H1 (cell line): ENCODE data around the gene UMODL1.

Experiments used
- BACH1 ChIP-seq: IDR thresholded peaks from 2 replicates; pipeline ENCODE4 v1.6.1; 2012; ENCODE audit warnings: low read length, improper control_type of control experiment
- BCL11A ChIP-seq, 2 experiments: IDR thresholded peaks; one replicate each; pipeline ENCODE4 v1.6.1; 2011; ENCODE audit warnings: low read depth in 2 of 2, low read length in 2 of 2, mild to moderate bottlenecking in 2 of 2
- CHD2 ChIP-seq: IDR thresholded peaks from 2 replicates; pipeline ENCODE4 v1.6.1; 2012; ENCODE audit warnings: low read length, improper control_type of control experiment
- EP300 ChIP-seq, 2 experiments: IDR thresholded peaks; 1 replicate in 1 of 2; 2 replicates in 1 of 2; pipeline ENCODE4 v1.6.1; 2011 to 2012; ENCODE audit warnings: low read depth in 2 of 2, low read length in 2 of 2, mild to moderate bottlenecking in 2 of 2, borderline replicate concordance in 1 of 2, inconsistent platforms in 1 of 2, moderate library complexity in 1 of 2
- KDM1A ChIP-seq: fragments of 200-600, 300-600 bp; sonication (generic); IDR thresholded peaks from 2 replicates; pipeline ENCODE4 v1.7.1; 2016; ENCODE audit warnings: mild to moderate bottlenecking, low read length, borderline replicate concordance
- MAX ChIP-seq: IDR thresholded peaks from 2 replicates; pipeline ENCODE4 v1.6.1; 2012; ENCODE audit warnings: inconsistent platforms
- POLR2A ChIP-seq, 2 experiments: IDR thresholded peaks; 1 replicate in 1 of 2; 2 replicates in 1 of 2; pipeline ENCODE4 v1.6.1; 2011; ENCODE audit warnings: low read depth in 2 of 2, low read length in 2 of 2, mild to moderate bottlenecking in 2 of 2; ENCODE audit errors: control extremely low read depth in 1 of 2
- POLR2AphosphoS5 ChIP-seq: IDR thresholded peaks from 2 replicates; pipeline ENCODE4 v1.6.1; 2011; ENCODE audit warnings: low read depth, low read length
- SRF ChIP-seq: IDR thresholded peaks from 2 replicates; pipeline ENCODE4 v1.6.1; 2011; ENCODE audit warnings: mild to moderate bottlenecking, low read depth, low read length, moderate library complexity
- TAF7 ChIP-seq: optimal IDR thresholded peaks from 2 replicates; pipeline ENCODE3; 2011; ENCODE audit warnings: low read depth, mild to moderate bottlenecking, inconsistent platforms, low read length, moderate library complexity, borderline replicate concordance
- TEAD4 ChIP-seq: IDR thresholded peaks from 2 replicates; pipeline ENCODE4 v1.6.1; 2012; ENCODE audit warnings: low read depth, low read length, inconsistent platforms, mixed read lengths
- TF ChIP-seq, protein P1 (sequence below), 3 experiments: IDR thresholded peaks; 1 replicate in 2 of 3; 2 replicates in 1 of 3; pipeline versions ENCODE4 v1.5.1 to v1.6.1; 2011; ENCODE audit warnings: low read length in 3 of 3, mild to moderate bottlenecking in 3 of 3, inconsistent platforms in 2 of 3, low read depth in 1 of 3, moderate library complexity in 1 of 3; ENCODE audit not compliant: insufficient read depth in 1 of 3; ENCODE audit errors: control extremely low read depth in 1 of 3

GRCh38 chr21:42186591-42186990 lies 115.5 kb downstream of the UMODL1 start:
- TF ChIP-seq CHD2: no peak
- no peak for TF ChIP-seq POLR2A (IDR thresholded peaks at IDR 0.05; ENCODE audit: control extremely low read depth in 1 of 2, low read depth in 2 of 2, low read length in 2 of 2)
- TF ChIP-seq, protein P1, sequence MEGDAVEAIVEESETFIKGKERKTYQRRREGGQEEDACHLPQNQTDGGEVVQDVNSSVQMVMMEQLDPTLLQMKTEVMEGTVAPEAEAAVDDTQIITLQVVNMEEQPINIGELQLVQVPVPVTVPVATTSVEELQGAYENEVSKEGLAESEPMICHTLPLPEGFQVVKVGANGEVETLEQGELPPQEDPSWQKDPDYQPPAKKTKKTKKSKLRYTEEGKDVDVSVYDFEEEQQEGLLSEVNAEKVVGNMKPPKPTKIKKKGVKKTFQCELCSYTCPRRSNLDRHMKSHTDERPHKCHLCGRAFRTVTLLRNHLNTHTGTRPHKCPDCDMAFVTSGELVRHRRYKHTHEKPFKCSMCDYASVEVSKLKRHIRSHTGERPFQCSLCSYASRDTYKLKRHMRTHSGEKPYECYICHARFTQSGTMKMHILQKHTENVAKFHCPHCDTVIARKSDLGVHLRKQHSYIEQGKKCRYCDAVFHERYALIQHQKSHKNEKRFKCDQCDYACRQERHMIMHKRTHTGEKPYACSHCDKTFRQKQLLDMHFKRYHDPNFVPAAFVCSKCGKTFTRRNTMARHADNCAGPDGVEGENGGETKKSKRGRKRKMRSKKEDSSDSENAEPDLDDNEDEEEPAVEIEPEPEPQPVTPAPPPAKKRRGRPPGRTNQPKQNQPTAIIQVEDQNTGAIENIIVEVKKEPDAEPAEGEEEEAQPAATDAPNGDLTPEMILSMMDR (IDR thresholded peaks at IDR 0.05; ENCODE audit: control extremely low read depth in 1 of 3, insufficient read depth in 1 of 3, low read depth in 1 of 3, low read length in 3 of 3): no peak
- TF ChIP-seq EP300 (IDR thresholded peaks at IDR 0.05; ENCODE audit: borderline replicate concordance in 1 of 2, low read depth in 2 of 2, low read length in 2 of 2): no peak
- TF ChIP-seq TAF7: no peak
- TF ChIP-seq TEAD4: no peak
- no peak for TF ChIP-seq KDM1A
- no peak for TF ChIP-seq POLR2AphosphoS5
- TF ChIP-seq MAX: no peak
- TF ChIP-seq BCL11A (IDR thresholded peaks at IDR 0.05; ENCODE audit: low read depth in 2 of 2, low read length in 2 of 2): no peak
- no peak for TF ChIP-seq BACH1
- no peak for TF ChIP-seq SRF
